H1 (cell line): ENCODE results near the gene GRID1. TPM values are rescaled to one million over a fixed set of nuclear protein-coding genes. Genes with fewer than 3 reads are reported as not detected.

ENCODE experiments used
- BCL11A ChIP-seq, 2 experiments: IDR thresholded peaks; one replicate each; pipeline ENCODE4 v1.6.1; 2011; ENCODE audit warnings: low read depth in 2 of 2, low read length in 2 of 2, mild to moderate bottlenecking in 2 of 2
- CHD1 ChIP-seq: IDR thresholded peaks from 2 replicates; pipeline ENCODE4 v1.6.1; 2012; ENCODE audit warnings: low read depth, low read length, improper control_type of control experiment
- MAX ChIP-seq: IDR thresholded peaks from 2 replicates; pipeline ENCODE4 v1.6.1; 2012; ENCODE audit warnings: inconsistent platforms
- POLR2AphosphoS5 ChIP-seq: IDR thresholded peaks from 2 replicates; pipeline ENCODE4 v1.6.1; 2011; ENCODE audit warnings: low read depth, low read length
- SIN3A ChIP-seq, 2 experiments: IDR thresholded peaks in 1 of 2; conservative IDR thresholded peaks in 1 of 2; 2 replicates each; pipeline ENCODE4 v1.6.1; 2011 to 2012; ENCODE audit warnings: low read length in 2 of 2, improper control_type of control experiment in 1 of 2, low read depth in 1 of 2, mild to moderate bottlenecking in 1 of 2
- SIRT6 ChIP-seq: IDR thresholded peaks from one replicate; pipeline ENCODE4 v1.7.1; 2012; ENCODE audit warnings: low read length, inconsistent platforms
- TAF7 ChIP-seq: optimal IDR thresholded peaks from 2 replicates; pipeline ENCODE3; 2011; ENCODE audit warnings: low read depth, mild to moderate bottlenecking, inconsistent platforms, low read length, moderate library complexity, borderline replicate concordance
- polyA plus RNA-seq, 7 experiments: library from polyadenylated mRNA; depleted of rRNA in 3 of 7; stranded (reverse) in 5 of 7; unstranded in 2 of 7; fragments of >200 nt in 5 of 7; fragments of 200-250 nt in 2 of 7; gene quantifications; 1 replicate in 5 of 7; 2 replicates in 1 of 7; 4 replicates in 1 of 7; pipeline versions ENCODE4 v1.2.1 to v1.2.3, GENCODE V29; 2011 to 2013; ENCODE audit warnings: missing spikeins in 2 of 7, mixed read lengths in 2 of 7
- total RNA-seq: library from RNA; stranded (reverse); fragmentation: NEBNext Ultra II Directional; extraction: Animal tissue kit (Norgen Biotek cat#: 25700); gene quantifications from 2 replicates; pipeline ENCODE4 v1.2.1, GENCODE V29; 2021

GRID1 gene
- total and polyA plus RNA-seq, 2 of the 8 experiments (the other 6 are each of a cell fraction or from before 2014, with no cell fraction given): 0.22 to 0.30 TPM

- TF ChIP-seq MAX: no peak
- TF ChIP-seq TAF7: no peak
- TF ChIP-seq SIRT6: no peak
- TF ChIP-seq SIN3A (conservative IDR thresholded peaks at IDR 0.05 in 1 of 2, IDR thresholded peaks at IDR 0.05 in 1 of 2; ENCODE audit: low read depth in 1 of 2, low read length in 2 of 2): no peak
- TF ChIP-seq POLR2AphosphoS5: no peak
- no peak for TF ChIP-seq BCL11A (IDR thresholded peaks at IDR 0.05; ENCODE audit: low read depth in 2 of 2, low read length in 2 of 2)
- TF ChIP-seq CHD1: no peak
Observed at GRCh38 chr10:86068231-86069054, 298.2 kb downstream of the GRID1 start (continued).
